Measurements from ENCODE around the gene SHROOM3.
"Not testable (repeated sequence)": the region's sequence is repeated elsewhere in the genome, so short reads cannot be mapped to it uniquely, and the experiment has no call there.

SHROOM3 gene

GRCh38 chr4:76708971-76709771 is 274.1 kb downstream of the SHROOM3 start:
- no peak overlapping the region for H3K9ac ChIP-seq (ENCODE audit: low read length)
- H3K36me3 ChIP-seq (ENCODE audit: control insufficient read depth, insufficient read depth, low read length), result peaks cover 4% of the 10 kb centered on the region
- peaks cover 56% of the 10 kb centered on the region for H3K4me1 ChIP-seq (ENCODE audit: control insufficient read depth, insufficient read depth, low read length)
- H3K4me3 ChIP-seq (ENCODE audit: low read length), result no peak overlapping the region
- no peaks in the 10 kb centered on the region for H3K27me3 ChIP-seq (ENCODE audit: control insufficient read depth, insufficient read depth, low read length)
- no peaks in the 10 kb centered on the region for H3K9me3 ChIP-seq (ENCODE audit: control insufficient read depth, low read length)

- Histone ChIP-seq H3K36me3 (ENCODE audit: control insufficient read depth, insufficient read depth, low read length) (peaks cover 4% of the 10 kb centered on the region), H3K9me3 (ENCODE audit: control insufficient read depth, low read length) (no peaks in the 10 kb centered on the region)
Measured at GRCh38 chr4:76709772-76710090, 274.7 kb downstream of the SHROOM3 start.

DNA sequence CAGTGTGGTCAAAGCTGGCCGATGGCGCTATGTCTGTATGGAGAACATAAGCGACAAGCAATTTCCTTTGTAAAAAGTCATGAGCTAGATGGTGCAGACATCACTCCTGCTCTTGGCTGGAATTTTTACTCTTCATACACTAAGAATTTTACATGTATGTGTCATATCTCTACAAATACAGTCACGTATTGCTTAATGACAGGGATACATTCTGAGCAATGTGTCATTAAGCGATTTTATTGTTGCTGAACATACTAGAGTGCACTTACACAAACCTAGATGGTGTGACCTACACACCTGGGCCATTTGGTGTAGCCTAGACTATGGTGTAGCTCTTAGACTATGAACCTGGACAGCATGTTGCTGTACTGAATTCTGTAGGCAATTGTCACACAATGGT is 277.5 kb downstream of the SHROOM3 start:
- Histone ChIP-seq H3K9me3 (ENCODE audit: control insufficient read depth, low read length) (no peaks in the 10 kb centered on the region), H3K36me3 (ENCODE audit: control insufficient read depth, insufficient read depth, low read length) (peaks cover 4% of the 10 kb centered on the region), H3K27me3 (ENCODE audit: control insufficient read depth, insufficient read depth, low read length) (no peaks in the 10 kb centered on the region), H3K4me1 (ENCODE audit: control insufficient read depth, insufficient read depth, low read length) (peaks cover 40% of the 10 kb centered on the region), H3K4me3 (ENCODE audit: low read length) (no peak overlapping the region), H3K9ac (ENCODE audit: low read length) (no peak overlapping the region)

More at GRCh38 chr4:76709772-76710090, 274.7 kb downstream of the SHROOM3 start:
- Histone ChIP-seq H3K4me1 (ENCODE audit: control insufficient read depth, insufficient read depth, low read length) (peaks cover 55% of the 10 kb centered on the region), H3K4me3 (ENCODE audit: low read length) (no peak overlapping the region), H3K27me3 (ENCODE audit: control insufficient read depth, insufficient read depth, low read length) (no peaks in the 10 kb centered on the region), H3K9ac (ENCODE audit: low read length) (no peak overlapping the region)

DNA sequence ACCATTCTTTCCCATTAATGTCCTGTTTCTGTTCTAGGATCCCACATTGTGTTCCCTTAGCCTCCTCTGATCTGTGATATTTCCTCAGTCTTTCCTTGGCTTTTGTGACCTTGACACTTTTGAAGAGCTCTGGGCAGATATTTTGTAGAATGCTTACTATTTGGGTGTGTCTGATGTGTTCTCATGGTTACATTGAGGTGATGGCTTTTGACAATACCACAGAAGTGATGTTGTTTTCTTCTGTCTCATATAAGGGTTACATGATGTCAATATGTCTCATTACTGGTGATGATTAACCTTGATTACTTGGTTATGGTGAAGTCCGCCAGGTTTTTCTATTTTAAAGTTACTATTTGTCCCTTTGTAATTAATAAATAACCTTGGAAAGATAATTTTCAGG is 279.2 kb downstream of the SHROOM3 start:
- peaks cover 4% of the 10 kb centered on the region for H3K36me3 ChIP-seq (ENCODE audit: control insufficient read depth, insufficient read depth, low read length)
- no peaks in the 10 kb centered on the region for H3K27me3 ChIP-seq (ENCODE audit: control insufficient read depth, insufficient read depth, low read length)
- no peak overlapping the region for H3K9ac ChIP-seq (ENCODE audit: low read length)
- no peak overlapping the region for H3K4me3 ChIP-seq (ENCODE audit: low read length)
- peaks cover 24% of the 10 kb centered on the region for H3K4me1 ChIP-seq (ENCODE audit: control insufficient read depth, insufficient read depth, low read length)
- no peaks in the 10 kb centered on the region for H3K9me3 ChIP-seq (ENCODE audit: control insufficient read depth, low read length)

- Histone ChIP-seq H3K36me3 (ENCODE audit: control insufficient read depth, insufficient read depth, low read length) (no peaks in the 10 kb centered on the region), H3K9ac (ENCODE audit: low read length) (no peak overlapping the region), H3K4me3 (ENCODE audit: low read length) (no peak overlapping the region), H3K9me3 (ENCODE audit: control insufficient read depth, low read length) (no peaks in the 10 kb centered on the region), H3K4me1 (ENCODE audit: control insufficient read depth, insufficient read depth, low read length) (peaks cover 24% of the 10 kb centered on the region), H3K27me3 (ENCODE audit: control insufficient read depth, insufficient read depth, low read length) (no peaks in the 10 kb centered on the region)
Measured at GRCh38 chr4:76716020-76716419, 281.0 kb downstream of the SHROOM3 start.

GRCh38 chr4:76716658-76717057 is 281.6 kb downstream of the SHROOM3 start:
- Histone ChIP-seq H3K4me1 (ENCODE audit: control insufficient read depth, insufficient read depth, low read length) (peaks cover 24% of the 10 kb centered on the region), H3K36me3 (ENCODE audit: control insufficient read depth, insufficient read depth, low read length) (no peaks in the 10 kb centered on the region), H3K4me3 (ENCODE audit: low read length) (no peak overlapping the region)

DNA sequence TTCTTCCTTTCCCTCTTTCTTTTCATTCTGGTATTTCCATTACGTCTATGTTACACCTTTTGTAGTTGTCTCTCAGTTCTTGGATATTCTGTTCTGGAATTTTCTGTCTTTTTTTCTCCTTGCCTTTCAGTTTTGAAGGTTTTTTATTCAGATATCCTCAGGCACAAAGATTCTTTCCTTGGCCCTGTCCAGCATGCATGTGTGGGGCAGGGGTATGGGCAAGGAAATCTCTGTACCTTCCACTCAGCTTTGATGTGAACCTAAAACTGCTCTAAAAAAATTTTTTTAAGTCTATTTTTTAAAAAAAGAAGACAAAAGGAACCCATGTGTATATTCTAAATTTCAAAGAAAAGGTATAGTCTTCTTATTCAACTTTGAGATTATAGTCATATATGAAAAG is 282.4 kb downstream of the SHROOM3 start:
- Histone ChIP-seq H3K9me3 (ENCODE audit: control insufficient read depth, low read length) (no peaks in the 10 kb centered on the region), H3K36me3 (ENCODE audit: control insufficient read depth, insufficient read depth, low read length) (no peaks in the 10 kb centered on the region), H3K4me1 (ENCODE audit: control insufficient read depth, insufficient read depth, low read length) (peaks cover 24% of the 10 kb centered on the region), H3K9ac (ENCODE audit: low read length) (no peak overlapping the region), H3K27me3 (ENCODE audit: control insufficient read depth, insufficient read depth, low read length) (no peaks in the 10 kb centered on the region), H3K4me3 (ENCODE audit: low read length) (no peak overlapping the region)

More at GRCh38 chr4:76716658-76717057, 281.6 kb downstream of the SHROOM3 start:
- Histone ChIP-seq H3K27me3 (ENCODE audit: control insufficient read depth, insufficient read depth, low read length) (no peaks in the 10 kb centered on the region), H3K9ac (ENCODE audit: low read length) (no peak overlapping the region), H3K9me3 (ENCODE audit: control insufficient read depth, low read length) (no peaks in the 10 kb centered on the region)

DNA sequence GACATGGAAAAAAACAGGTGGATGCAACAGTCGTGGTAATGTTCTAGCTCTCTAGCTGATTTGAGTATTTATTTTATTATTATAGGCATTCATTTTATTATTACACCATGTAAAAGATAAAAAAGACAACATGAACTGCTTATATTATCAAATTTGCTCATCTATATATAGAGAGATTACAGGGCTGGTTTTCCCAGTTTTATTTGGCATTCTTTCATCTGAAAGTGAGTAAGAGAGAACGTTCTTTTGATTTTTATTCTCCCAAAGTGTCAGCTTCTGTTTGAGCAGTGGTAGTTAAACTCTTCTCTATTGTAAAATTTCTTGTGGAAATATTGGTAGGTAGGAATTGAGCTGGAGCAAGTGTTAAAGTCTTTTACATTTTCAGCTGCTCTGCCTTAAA is 283.0 kb downstream of the SHROOM3 start:
- H3K4me3 ChIP-seq (ENCODE audit: low read length), result no peak overlapping the region
- H3K9ac ChIP-seq (ENCODE audit: low read length), result no peak overlapping the region
- H3K9me3 ChIP-seq (ENCODE audit: control insufficient read depth, low read length), result no peaks in the 10 kb centered on the region
- no peaks in the 10 kb centered on the region for H3K36me3 ChIP-seq (ENCODE audit: control insufficient read depth, insufficient read depth, low read length)
- H3K4me1 ChIP-seq (ENCODE audit: control insufficient read depth, insufficient read depth, low read length), result peaks cover 26% of the 10 kb centered on the region
- no peaks in the 10 kb centered on the region for H3K27me3 ChIP-seq (ENCODE audit: control insufficient read depth, insufficient read depth, low read length)

- Histone ChIP-seq H3K27me3 (ENCODE audit: control insufficient read depth, insufficient read depth, low read length) (no peaks in the 10 kb centered on the region), H3K9me3 (ENCODE audit: control insufficient read depth, low read length) (no peaks in the 10 kb centered on the region), H3K4me1 (ENCODE audit: control insufficient read depth, insufficient read depth, low read length) (peaks cover 31% of the 10 kb centered on the region), H3K4me3 (ENCODE audit: low read length) (no peak overlapping the region), H3K9ac (ENCODE audit: low read length) (no peak overlapping the region), H3K36me3 (ENCODE audit: control insufficient read depth, insufficient read depth, low read length) (no peaks in the 10 kb centered on the region)
Measured at GRCh38 chr4:76718831-76719230, 283.8 kb downstream of the SHROOM3 start.

GRCh38 chr4:76720121-76720520 is 285.1 kb downstream of the SHROOM3 start:
- Histone ChIP-seq H3K9me3 (ENCODE audit: control insufficient read depth, low read length) (no peaks in the 10 kb centered on the region), H3K9ac (ENCODE audit: low read length) (no peak overlapping the region), H3K4me3 (ENCODE audit: low read length) (no peak overlapping the region), H3K27me3 (ENCODE audit: control insufficient read depth, insufficient read depth, low read length) (no peaks in the 10 kb centered on the region), H3K4me1 (ENCODE audit: control insufficient read depth, insufficient read depth, low read length) (peaks cover 20% of the 10 kb centered on the region), H3K36me3 (ENCODE audit: control insufficient read depth, insufficient read depth, low read length) (no peaks in the 10 kb centered on the region)

DNA sequence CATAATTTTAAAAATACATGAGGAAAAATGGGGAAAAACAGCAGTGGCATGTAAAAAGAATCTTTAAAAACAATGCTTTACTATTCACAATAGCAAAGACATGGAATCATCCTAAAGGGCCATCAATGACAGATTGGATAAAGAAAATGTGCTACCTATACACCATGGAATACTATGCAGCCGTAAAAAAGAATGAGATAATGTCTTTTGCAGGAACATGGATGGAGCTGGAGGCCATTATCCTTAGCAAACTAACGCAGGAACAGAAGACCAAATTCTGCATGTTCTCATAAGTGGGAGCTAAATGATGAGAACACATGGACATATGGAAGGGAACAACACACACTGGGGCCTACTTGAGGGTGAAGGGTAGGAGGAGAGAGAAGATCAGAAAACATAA is 287.1 kb downstream of the SHROOM3 start:
- not testable (repeated sequence) for H3K9ac ChIP-seq (ENCODE audit: low read length); H3K36me3 ChIP-seq (ENCODE audit: control insufficient read depth, insufficient read depth, low read length); H3K27me3 ChIP-seq (ENCODE audit: control insufficient read depth, insufficient read depth, low read length); H3K4me3 ChIP-seq (ENCODE audit: low read length); H3K9me3 ChIP-seq (ENCODE audit: control insufficient read depth, low read length); H3K4me1 ChIP-seq (ENCODE audit: control insufficient read depth, insufficient read depth, low read length)

DNA sequence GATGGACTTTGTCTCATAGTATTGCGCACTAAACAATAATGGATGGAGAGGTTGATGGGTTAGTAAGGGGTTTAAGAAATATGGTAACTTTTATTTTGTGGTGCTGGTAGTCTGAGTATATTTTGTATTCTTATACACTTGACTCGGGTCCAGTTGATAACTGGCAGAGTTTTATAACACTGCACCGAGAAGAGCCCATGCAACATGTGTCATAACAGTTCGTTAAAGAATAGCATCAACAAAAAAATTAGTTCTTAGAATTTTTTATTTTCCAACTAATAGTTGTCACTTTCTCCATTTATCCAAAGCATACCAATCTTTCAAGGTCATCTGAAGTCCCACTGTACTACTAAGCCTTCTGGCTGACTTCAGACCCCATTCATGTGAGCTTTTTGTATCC is 287.8 kb downstream of the SHROOM3 start:
- Histone ChIP-seq H3K9me3 (ENCODE audit: control insufficient read depth, low read length) (no peaks in the 10 kb centered on the region), H3K9ac (ENCODE audit: low read length) (no peak overlapping the region), H3K36me3 (ENCODE audit: control insufficient read depth, insufficient read depth, low read length) (no peaks in the 10 kb centered on the region), H3K27me3 (ENCODE audit: control insufficient read depth, insufficient read depth, low read length) (no peaks in the 10 kb centered on the region), H3K4me3 (ENCODE audit: low read length) (no peak overlapping the region), H3K4me1 (ENCODE audit: control insufficient read depth, insufficient read depth, low read length) (peaks cover 10% of the 10 kb centered on the region)

- Histone ChIP-seq H3K36me3 (ENCODE audit: control insufficient read depth, insufficient read depth, low read length) (no peaks in the 10 kb centered on the region), H3K9ac (ENCODE audit: low read length) (no peak overlapping the region), H3K9me3 (ENCODE audit: control insufficient read depth, low read length) (no peaks in the 10 kb centered on the region), H3K4me1 (ENCODE audit: control insufficient read depth, insufficient read depth, low read length) (peaks cover 10% of the 10 kb centered on the region), H3K27me3 (ENCODE audit: control insufficient read depth, insufficient read depth, low read length) (no peaks in the 10 kb centered on the region), H3K4me3 (ENCODE audit: low read length) (no peak overlapping the region)
Measured at GRCh38 chr4:76723373-76723772, 288.3 kb downstream of the SHROOM3 start.
